ENCODE measurements around the gene JPH2.

The JPH2 gene

GRCh38 chr20:44064501-44065400 lies 122.2 kb downstream of the JPH2 start:
- Histone ChIP-seq H3K9ac (ENCODE audit: low read length) (no peak overlapping the region), H3K27ac (ENCODE audit: low read depth, low read length) (no peak overlapping the region), H3K27me3 (ENCODE audit: control insufficient read depth, insufficient read depth, low read length) (no peaks in the 10 kb centered on the region), H3K9me3 (ENCODE audit: control insufficient read depth, insufficient read depth, low read depth, low read length) (no peaks in the 10 kb centered on the region), H3K36me3 (ENCODE audit: control insufficient read depth, insufficient read depth, low read length) (no peaks in the 10 kb centered on the region), H3K4me1 (ENCODE audit: control insufficient read depth, insufficient read depth, low read length) (peaks cover 9% of the 10 kb centered on the region; the same call in 1 of the 2 replicates), H3K4me3 (ENCODE audit: low read depth, low read length) (no peak overlapping the region)

Measured in HUES6 (cell line).